ENCODE results near the gene EIF2S2.

Gene EIF2S2

GRCh38 chr20:34088305-34089174 lies 23.5 kb downstream of the EIF2S2 start:
- DNase-seq, result no peak

- peak; percentile 96 for DNase-seq
Observed at GRCh38 chr20:34085544-34086040, 26.5 kb downstream of the EIF2S2 start.

- no peak for DNase-seq
Observed at GRCh38 chr20:34084227-34084923, 27.7 kb downstream of the EIF2S2 start.

- DNase-seq, result no peak
Observed at GRCh38 chr20:34083781-34084180, 28.3 kb downstream of the EIF2S2 start.

GRCh38 chr20:34083137-34083536 lies 28.9 kb downstream of the EIF2S2 start:
- peak; percentile 100 for DNase-seq

- DNase-seq, result no peak
Observed at GRCh38 chr20:34082232-34082887, 29.7 kb downstream of the EIF2S2 start.

GRCh38 chr20:34079818-34080217 lies 32.2 kb downstream of the EIF2S2 start:
- DNase-seq, result no peak

GRCh38 chr20:34078540-34078939 lies 33.5 kb downstream of the EIF2S2 start:
- no peak for DNase-seq

- no peak for DNase-seq
Observed at GRCh38 chr20:34076952-34077351, 35.1 kb downstream of the EIF2S2 start.

- no peak for DNase-seq
Observed at GRCh38 chr20:34075647-34076046, 36.4 kb downstream of the EIF2S2 start.

GRCh38 chr20:34074101-34074760 lies 37.8 kb downstream of the EIF2S2 start:
- DNase-seq, result no peak

GRCh38 chr20:34072778-34073177 lies 39.3 kb downstream of the EIF2S2 start:
- DNase-seq, result no peak

- no peak for DNase-seq
Observed at GRCh38 chr20:34072076-34072475, 40.0 kb downstream of the EIF2S2 start.

- DNase-seq, result peak; percentile 30
Observed at GRCh38 chr20:34070859-34071258, 41.2 kb downstream of the EIF2S2 start.

GRCh38 chr20:34070079-34070439 lies 42.0 kb downstream of the EIF2S2 start:
- no peak for DNase-seq

- peak; percentile 85 for DNase-seq
Observed at GRCh38 chr20:34069341-34070078, 42.5 kb downstream of the EIF2S2 start.

- DNase-seq, result no peak
Observed at GRCh38 chr20:34068001-34068400, 44.0 kb downstream of the EIF2S2 start.

- no peak for DNase-seq
Observed at GRCh38 chr20:34066476-34067090, 45.5 kb downstream of the EIF2S2 start.

GRCh38 chr20:34065260-34065659 lies 46.8 kb downstream of the EIF2S2 start:
- DNase-seq, result no peak

GRCh38 chr20:34064286-34064685 lies 47.8 kb downstream of the EIF2S2 start:
- DNase-seq, result peak; percentile 38

- peak; percentile 51 for DNase-seq
Observed at GRCh38 chr20:34062570-34063482, 49.2 kb downstream of the EIF2S2 start.
